GOT3 (cell line): ENCODE data around the gene EMC7.
"Not testable (repeated sequence)": the region's sequence is repeated elsewhere in the genome, so short reads cannot be mapped to it uniquely, and the experiment has no call there.

Source experiments
- DNase-seq: peaks from one replicate; lab custom pipeline; 2025; ENCODE audit warnings: mixed read lengths; lab: John Stamatoyannopoulos, UW

EMC7 gene

GRCh38 chr15:34084086-34084485 lies 17.6 kb downstream of the EMC7 start:
- no peak for DNase-seq

GRCh38 chr15:34079904-34080303 lies 21.8 kb downstream of the EMC7 start:
- DNase-seq = no peak

GRCh38 chr15:34078900-34079299 lies 22.8 kb downstream of the EMC7 start:
- DNase-seq = no peak

- DNase-seq = no peak
These were observed 24.9 kb downstream of the EMC7 start for GRCh38 chr15:34076785-34077184.

- no peak for DNase-seq
These were observed 31.7 kb downstream of the EMC7 start for GRCh38 chr15:34070003-34070402.

- no peak for DNase-seq
These were observed 35.7 kb downstream of the EMC7 start for GRCh38 chr15:34065941-34066340.

- no peak for DNase-seq
These were observed 36.4 kb downstream of the EMC7 start for GRCh38 chr15:34065261-34065660.

- no peak for DNase-seq
These were observed 37.2 kb downstream of the EMC7 start for GRCh38 chr15:34064438-34064837.

- no peak for DNase-seq
These were observed 41.7 kb downstream of the EMC7 start for GRCh38 chr15:34059946-34060345.

GRCh38 chr15:34059476-34059875 lies 42.2 kb downstream of the EMC7 start:
- no peak for DNase-seq

- no peak for DNase-seq
These were observed 44.8 kb downstream of the EMC7 start for GRCh38 chr15:34056911-34057310.

- DNase-seq = no peak
These were observed 45.6 kb downstream of the EMC7 start for GRCh38 chr15:34055868-34056595.

GRCh38 chr15:34054081-34054707 lies 47.5 kb downstream of the EMC7 start:
- DNase-seq = no peak

GRCh38 chr15:34050385-34050784 lies 51.3 kb downstream of the EMC7 start:
- not testable (repeated sequence) for DNase-seq

GRCh38 chr15:34049112-34049511 lies 52.5 kb downstream of the EMC7 start:
- no peak for DNase-seq

- no peak for DNase-seq
These were observed 53.5 kb downstream of the EMC7 start for GRCh38 chr15:34047893-34048775.

GRCh38 chr15:34046471-34047145 lies 55.1 kb downstream of the EMC7 start:
- no peak for DNase-seq

GRCh38 chr15:34043813-34044212 lies 57.8 kb downstream of the EMC7 start:
- DNase-seq = no peak

- no peak for DNase-seq
These were observed 58.3 kb downstream of the EMC7 start for GRCh38 chr15:34043391-34043790.

- DNase-seq = no peak
These were observed 61.9 kb downstream of the EMC7 start for GRCh38 chr15:34039790-34040113.

- no peak for DNase-seq
These were observed 62.5 kb downstream of the EMC7 start, which contains the start of gene AVEN for GRCh38 chr15:34038871-34039789. Gene AVEN, minus strand, starts transcription at chr15:34039204. Its CDS starts 158 bp downstream, at chr15:34039046.
